Sigmoid colon (tissue), 4 donors: ENCODE measurements around the gene TMEM43.

Experiments used
- CTCF ChIP-seq, 4 experiments: fragments of 450-650 bp in 3 of 4; fragments of 200-600 bp in 1 of 4; IDR thresholded peaks; one replicate each; pipeline ENCODE4 v1.5.1; 2016 to 2019; ENCODE audit warnings: antibody characterized with exemption in 4 of 4, mild to moderate bottlenecking in 3 of 4, moderate library complexity in 2 of 4
- EP300 ChIP-seq, 4 donors: sonication (generic); formaldehyde crosslinking; IDR thresholded peaks; one replicate each; pipeline ENCODE4 v1.6.1; 2017; ENCODE audit warnings: antibody characterized with exemption in 4 of 4
- POLR2A ChIP-seq, 2 donors: fragments of 450-650 bp; IDR thresholded peaks; one replicate each; pipeline ENCODE4 v1.6.1; 2016; ENCODE audit warnings: antibody characterized with exemption in 2 of 2, mild to moderate bottlenecking in 2 of 2, moderate library complexity in 2 of 2
- POLR2AphosphoS5 ChIP-seq, 4 donors: sonication (generic); formaldehyde crosslinking; IDR thresholded peaks; one replicate each; pipeline ENCODE4 v1.6.1; 2017; ENCODE audit warnings: antibody characterized with exemption in 4 of 4

DNA sequence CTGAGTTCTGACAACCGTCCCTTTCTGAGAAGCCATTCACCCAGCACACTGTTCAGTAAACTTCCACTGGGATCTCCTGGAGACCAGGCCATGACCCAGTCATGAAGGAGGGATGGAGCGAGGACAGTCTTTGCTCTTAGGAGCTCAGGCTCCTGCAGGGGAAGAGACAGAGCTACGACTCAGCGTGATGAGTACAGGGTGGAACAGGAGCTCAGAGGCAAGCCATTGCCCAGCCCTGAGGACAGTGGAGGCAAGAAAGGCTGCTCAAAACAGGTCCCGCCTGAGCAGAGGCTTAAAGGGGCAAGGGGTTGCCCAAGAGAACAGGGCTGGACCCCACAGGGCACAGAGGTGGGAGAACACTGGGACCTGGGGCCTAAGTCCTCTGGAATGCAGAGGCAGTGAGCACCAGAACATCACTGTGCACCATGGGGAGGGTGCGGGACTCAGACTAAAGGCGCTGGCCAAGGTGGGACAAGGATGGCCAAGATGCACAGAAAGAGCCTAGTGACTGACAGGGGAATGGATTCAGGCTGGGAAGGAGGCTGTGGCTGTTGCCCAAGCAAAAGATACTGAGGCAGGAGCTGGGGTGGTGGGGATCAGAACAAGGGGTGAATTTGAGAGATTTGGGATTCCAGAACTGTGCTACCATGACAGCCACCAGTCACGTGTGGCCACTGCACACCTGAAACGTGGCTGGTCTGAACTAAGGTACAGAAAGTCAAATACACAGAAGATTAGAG is 25.8 kb downstream of the TMEM43 start:
- no peak for TF ChIP-seq CTCF (IDR thresholded peaks at IDR 0.05)
- no peak for TF ChIP-seq EP300 (IDR thresholded peaks at IDR 0.05)
- TF ChIP-seq POLR2A (IDR thresholded peaks at IDR 0.05) = no peak
- TF ChIP-seq POLR2AphosphoS5 (IDR thresholded peaks at IDR 0.05) = no peak
